OCI-LY1 (cell line): ENCODE data around the gene EME2.

Source experiments
- H2AFZ ChIP-seq: fragments of 200-600 bp; sonication (generic), shearing (Covaris generic); 2 replicates; pipeline ENCODE4 v1.6.0; 2014; ENCODE audit warnings: antibody characterized with exemption, mild to moderate bottlenecking, low read length
- H3F3A ChIP-seq: fragments of 200-600 bp; sonication (generic), shearing (Covaris generic); 2 replicates; pipeline ENCODE4 v1.6.0; 2014; ENCODE audit warnings: mild to moderate bottlenecking, antibody characterized with exemption, low read length, moderate library complexity; ENCODE audit not compliant: insufficient read depth
- H3K27ac ChIP-seq: fragments of 200-600 bp; sonication (generic); 2 replicates; pipeline ENCODE4 v1.5.1; 2014; ENCODE audit warnings: low read length, mixed run types, mild to moderate bottlenecking, low read depth; ENCODE audit not compliant: poor library complexity, severe bottlenecking
- H3K27me3 ChIP-seq: fragments of 200-600 bp; sonication (generic); 2 replicates; pipeline ENCODE4 v1.6.0; 2014; ENCODE audit warnings: antibody characterized with exemption, mild to moderate bottlenecking, low read length, moderate library complexity; ENCODE audit not compliant: insufficient read depth
- H3K36me3 ChIP-seq: fragments of 200-600 bp; sonication (generic); 2 replicates; pipeline ENCODE4 v1.6.1; 2014; ENCODE audit warnings: mild to moderate bottlenecking, antibody characterized with exemption, low read length, moderate library complexity, mixed read lengths; ENCODE audit not compliant: insufficient read depth
- H3K4me1 ChIP-seq: fragments of 200-600 bp; sonication (generic); 2 replicates; pipeline ENCODE4 v1.5.1; 2014; ENCODE audit warnings: mild to moderate bottlenecking, low read length, moderate library complexity; ENCODE audit not compliant: insufficient read depth, severe bottlenecking
- H3K4me2 ChIP-seq: fragments of 200-600 bp; sonication (generic), shearing (Covaris generic); 2 replicates; pipeline ENCODE4 v1.6.1; 2014; ENCODE audit warnings: low read length
- H3K4me3 ChIP-seq: fragments of 200-600 bp; sonication (generic); 2 replicates; pipeline ENCODE4 v1.5.1; 2014; ENCODE audit warnings: low read length, low read depth, mild to moderate bottlenecking, mixed read lengths; ENCODE audit not compliant: poor library complexity, severe bottlenecking
- H3K79me2 ChIP-seq: fragments of 200-600 bp; shearing (Covaris generic); 2 replicates; pipeline ENCODE4 v1.6.1; 2016; ENCODE audit warnings: mixed run types, low read length, mixed read lengths; ENCODE audit not compliant: insufficient read depth
- H3K9ac ChIP-seq: fragments of 200-600 bp; sonication (generic), shearing (Covaris generic); 2 replicates; pipeline ENCODE4 v1.6.1; 2014; ENCODE audit warnings: mild to moderate bottlenecking, low read length, mixed read lengths
- H3K9me2 ChIP-seq: fragments of 200-600 bp; sonication (generic), shearing (Covaris generic); 2 replicates; pipeline ENCODE4 v1.6.1; 2014; ENCODE audit warnings: low read depth, mild to moderate bottlenecking, low read length, mixed read lengths
- H3K9me3 ChIP-seq: fragments of 200-600 bp; shearing (Covaris generic); 2 replicates; pipeline ENCODE4 v1.6.1; 2014; ENCODE audit warnings: low read length, mixed read lengths
- H4K20me1 ChIP-seq: fragments of 200-600 bp; sonication (generic), shearing (Covaris generic); 2 replicates; pipeline ENCODE4 v1.6.0; 2016; ENCODE audit warnings: mild to moderate bottlenecking, low read length; ENCODE audit not compliant: insufficient read depth
- CTCF ChIP-seq: fragments of 200-600 bp; sonication (generic), shearing (Covaris generic); IDR thresholded peaks from 2 replicates; pipeline ENCODE4 v1.5.1; 2017; ENCODE audit warnings: mild to moderate bottlenecking, antibody characterized with exemption, low read length, moderate library complexity, mixed read lengths
- EZH2 ChIP-seq: fragments of 200-600 bp; sonication (generic), shearing (Covaris generic); IDR thresholded peaks from 2 replicates; pipeline ENCODE4 v1.8.0; 2017; ENCODE audit warnings: borderline replicate concordance, mixed run types, mild to moderate bottlenecking, antibody characterized with exemption, low read length, moderate library complexity, mixed read lengths

EME2 gene

DNA sequence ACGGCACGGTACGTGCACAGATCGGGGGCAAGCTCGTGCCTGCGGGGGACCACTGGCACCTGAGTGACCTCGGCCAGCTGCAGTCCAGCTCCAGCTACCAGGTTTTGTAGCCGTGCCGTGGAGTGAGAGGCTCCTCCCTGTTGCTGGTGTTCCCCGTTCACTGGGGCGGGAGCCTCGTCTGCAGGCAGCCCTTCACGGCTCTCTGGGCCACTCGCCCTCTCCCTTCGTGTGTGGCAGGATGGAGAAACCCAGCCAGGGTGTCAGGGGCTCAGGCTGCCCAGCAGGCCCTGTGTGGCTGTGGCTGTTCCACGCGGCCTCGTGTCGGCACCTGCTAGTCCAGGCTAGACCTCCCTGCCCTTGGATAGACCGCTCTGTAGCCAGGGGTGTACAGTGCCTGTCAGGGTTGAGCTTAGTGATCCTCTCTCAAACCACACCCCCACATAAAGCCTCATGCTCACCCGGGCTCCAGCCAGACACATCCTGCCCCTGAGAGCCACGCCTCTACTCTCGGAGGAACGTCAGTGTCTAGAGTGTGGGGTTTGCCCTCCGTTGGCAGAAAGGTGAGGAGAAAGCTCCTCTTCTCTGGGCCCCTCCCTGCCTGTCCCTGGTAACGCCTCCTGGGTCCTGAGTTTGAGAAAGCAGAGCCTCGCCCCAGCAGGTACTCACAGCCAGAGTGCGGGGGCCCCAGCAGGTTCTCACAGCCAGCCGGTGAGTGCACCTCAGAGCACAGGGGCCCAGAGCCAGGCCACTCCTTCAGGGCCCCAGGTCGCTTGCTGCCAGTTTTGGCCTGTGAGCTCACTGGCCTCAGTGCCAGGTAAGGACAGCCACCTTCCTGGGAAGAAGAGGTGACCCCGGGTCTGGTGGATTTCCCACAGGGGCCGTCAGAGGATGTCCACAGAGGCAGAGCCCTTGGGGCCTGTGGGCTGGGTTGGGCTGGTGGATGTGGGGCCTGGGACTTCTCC, 29.0 kb upstream of the EME2 start:
- no peaks in the 10 kb centered on the region for H3K27me3 ChIP-seq
- H3K4me2 ChIP-seq: no peak overlapping the region
- H2AFZ ChIP-seq: no peak overlapping the region
- peaks cover 2% of the 10 kb centered on the region for H3F3A ChIP-seq
- H3K36me3 ChIP-seq: peaks cover 48% of the 10 kb centered on the region
- no peaks in the 10 kb centered on the region for H3K4me1 ChIP-seq
- no peak overlapping the region for H3K9ac ChIP-seq
- no peaks in the 10 kb centered on the region for H4K20me1 ChIP-seq
- no peaks in the 10 kb centered on the region for H3K79me2 ChIP-seq
- no peaks in the 10 kb centered on the region for H3K9me3 ChIP-seq
- no peaks in the 10 kb centered on the region for H3K9me2 ChIP-seq
- no peak for TF ChIP-seq CTCF
- TF ChIP-seq EZH2: no peak
- no peak overlapping the region for H3K27ac ChIP-seq
- no peak overlapping the region for H3K4me3 ChIP-seq

- H2AFZ ChIP-seq: no peak overlapping the region
- no peaks in the 10 kb centered on the region for H3K9me2 ChIP-seq
- H3K9me3 ChIP-seq: no peaks in the 10 kb centered on the region
- no peak overlapping the region for H3K4me3 ChIP-seq
- no peak overlapping the region for H3K9ac ChIP-seq
- no peak overlapping the region for H3K27ac ChIP-seq
- no peaks in the 10 kb centered on the region for H3K79me2 ChIP-seq
- H3K4me2 ChIP-seq: no peak overlapping the region
- H3K4me1 ChIP-seq: no peaks in the 10 kb centered on the region
- TF ChIP-seq EZH2 (no peak), CTCF (no peak)
- H3K36me3 ChIP-seq: peaks cover 56% of the 10 kb centered on the region
- H3F3A ChIP-seq: no peaks in the 10 kb centered on the region; the same call in 1 of the 2 replicates
- no peaks in the 10 kb centered on the region for H3K27me3 ChIP-seq
- no peaks in the 10 kb centered on the region for H4K20me1 ChIP-seq
These were observed 28.2 kb upstream of the EME2 start for GRCh38 chr16:1744338-1744840.

DNA sequence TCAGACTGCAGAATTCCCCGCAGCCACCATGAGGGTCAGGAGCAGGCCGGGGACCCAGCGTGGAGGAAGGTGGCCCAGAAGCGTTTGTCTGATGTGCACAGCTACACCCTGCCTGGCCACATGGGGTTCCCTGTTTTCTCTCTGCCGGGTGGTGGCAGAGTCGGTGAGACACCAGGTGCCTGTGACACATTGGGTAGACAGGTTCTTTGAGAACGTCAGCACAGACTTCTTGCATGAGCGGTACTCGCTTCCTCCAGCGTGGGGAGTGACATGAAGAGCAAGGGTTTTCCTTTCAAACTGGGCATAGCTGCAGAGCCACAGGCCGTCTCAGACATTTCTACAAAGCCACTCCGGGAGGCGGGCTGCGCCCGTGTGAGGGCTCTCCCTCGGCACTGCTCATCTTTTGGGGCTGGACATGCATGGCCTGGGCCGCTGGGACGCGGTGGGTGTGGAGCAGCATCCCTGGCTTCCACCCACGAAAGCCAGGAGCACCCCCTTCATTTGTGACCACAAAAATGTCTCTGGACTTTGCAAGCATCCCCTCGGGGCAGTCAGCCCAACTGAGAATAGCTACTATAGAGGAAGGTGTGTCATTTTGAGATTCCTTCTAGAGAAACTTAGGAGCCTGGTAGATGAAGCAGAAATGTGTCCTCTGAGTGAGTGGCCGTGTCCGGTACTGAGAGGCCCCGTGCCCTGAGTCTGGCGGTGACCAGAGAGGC, 27.3 kb upstream of the EME2 start:
- H2AFZ ChIP-seq: no peak overlapping the region
- H3K4me3 ChIP-seq: no peak overlapping the region
- H3K27me3 ChIP-seq: no peaks in the 10 kb centered on the region
- no peak overlapping the region for H3K27ac ChIP-seq
- H3K9me3 ChIP-seq: no peaks in the 10 kb centered on the region
- no peaks in the 10 kb centered on the region for H3K79me2 ChIP-seq
- no peak overlapping the region for H3K4me2 ChIP-seq
- H3K36me3 ChIP-seq: peaks cover 58% of the 10 kb centered on the region
- H3K9me2 ChIP-seq: no peaks in the 10 kb centered on the region
- TF ChIP-seq EZH2: no peak
- no peak for TF ChIP-seq CTCF
- H3F3A ChIP-seq: no peaks in the 10 kb centered on the region
- H3K9ac ChIP-seq: no peak overlapping the region
- H3K4me1 ChIP-seq: no peaks in the 10 kb centered on the region
- no peaks in the 10 kb centered on the region for H4K20me1 ChIP-seq
